Central memory CD8-positive, alpha-beta T cell (primary cell): ENCODE measurements around the gene ALG1.
A peak's percentile ranks its signal among the peaks of the same experiment; 100 is the strongest.
"Not testable (repeated sequence)": the region's sequence is repeated elsewhere in the genome, so short reads cannot be mapped to it uniquely, and the experiment has no call there.

Experiments used
- ATAC-seq: fragments of 150-1000 bp; cut with Tn5 transposase; replicated peaks from 2 replicates; pipeline ENCODE4 v1.10.0; 2022; ENCODE audit warnings: mild to moderate bottlenecking, moderate FRiP score, moderate number of reproducible peaks; ENCODE audit not compliant: poor library complexity, severe bottlenecking; ENCODE audit errors: extremely low read depth
- DNase-seq, 2 donors: peaks; one replicate each; pipeline ENCODE4 v3.0.0; 2021; ENCODE audit warnings: low spot score in 2 of 2
- H3K27ac Mint-ChIP-seq: one replicate; pipeline ENCODE4 v1.8.0; 2022; ENCODE audit warnings: low read depth, mild to moderate bottlenecking, moderate library complexity, mixed read lengths
- H3K27me3 Mint-ChIP-seq: one replicate; pipeline ENCODE4 v1.8.0; 2022; ENCODE audit warnings: mixed read lengths
- H3K36me3 Mint-ChIP-seq: one replicate; pipeline ENCODE4 v1.8.0; 2022; ENCODE audit warnings: mild to moderate bottlenecking, moderate library complexity, mixed read lengths; ENCODE audit not compliant: insufficient read depth
- H3K4me1 Mint-ChIP-seq: one replicate; pipeline ENCODE4 v1.8.0; 2022; ENCODE audit warnings: mixed read lengths
- H3K4me3 Mint-ChIP-seq: one replicate; pipeline ENCODE4 v1.8.0; 2022; ENCODE audit warnings: mild to moderate bottlenecking, moderate library complexity, mixed read lengths
- H3K9me3 Mint-ChIP-seq: one replicate; pipeline ENCODE4 v1.8.0; 2022; ENCODE audit warnings: mixed read lengths

Gene ALG1

DNA sequence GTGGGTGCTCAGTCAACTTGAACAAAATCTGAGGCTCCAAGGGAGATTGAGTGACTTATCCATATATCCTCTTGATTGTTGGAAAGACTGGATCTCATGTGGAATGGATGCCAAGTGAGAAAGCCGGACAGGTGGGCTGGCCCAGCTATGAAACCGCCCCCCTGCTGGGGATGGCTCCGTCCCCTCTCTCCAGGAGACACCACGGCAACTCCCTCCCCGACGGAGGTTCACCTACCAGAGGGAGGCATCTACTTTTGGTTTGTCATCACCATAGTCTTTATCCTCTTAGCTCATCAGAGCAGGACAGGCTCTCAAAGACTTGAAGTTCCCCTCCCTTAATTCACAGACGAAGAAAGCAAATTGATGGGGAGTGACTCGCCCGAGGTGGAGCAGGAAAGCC, 1.8 kb upstream of the ALG1 start:
- ATAC-seq, result no peak
- Mint-ChIP-seq H3K36me3 (peaks cover 13% of the 10 kb centered on the region), H3K27me3 (no peaks in the 10 kb centered on the region), H3K9me3 (no peaks in the 10 kb centered on the region), H3K4me1 (peaks cover 25% of the 10 kb centered on the region), H3K27ac (no peak overlapping the region), H3K4me3 (no peak overlapping the region)
- DNase-seq, result no peak

DNA sequence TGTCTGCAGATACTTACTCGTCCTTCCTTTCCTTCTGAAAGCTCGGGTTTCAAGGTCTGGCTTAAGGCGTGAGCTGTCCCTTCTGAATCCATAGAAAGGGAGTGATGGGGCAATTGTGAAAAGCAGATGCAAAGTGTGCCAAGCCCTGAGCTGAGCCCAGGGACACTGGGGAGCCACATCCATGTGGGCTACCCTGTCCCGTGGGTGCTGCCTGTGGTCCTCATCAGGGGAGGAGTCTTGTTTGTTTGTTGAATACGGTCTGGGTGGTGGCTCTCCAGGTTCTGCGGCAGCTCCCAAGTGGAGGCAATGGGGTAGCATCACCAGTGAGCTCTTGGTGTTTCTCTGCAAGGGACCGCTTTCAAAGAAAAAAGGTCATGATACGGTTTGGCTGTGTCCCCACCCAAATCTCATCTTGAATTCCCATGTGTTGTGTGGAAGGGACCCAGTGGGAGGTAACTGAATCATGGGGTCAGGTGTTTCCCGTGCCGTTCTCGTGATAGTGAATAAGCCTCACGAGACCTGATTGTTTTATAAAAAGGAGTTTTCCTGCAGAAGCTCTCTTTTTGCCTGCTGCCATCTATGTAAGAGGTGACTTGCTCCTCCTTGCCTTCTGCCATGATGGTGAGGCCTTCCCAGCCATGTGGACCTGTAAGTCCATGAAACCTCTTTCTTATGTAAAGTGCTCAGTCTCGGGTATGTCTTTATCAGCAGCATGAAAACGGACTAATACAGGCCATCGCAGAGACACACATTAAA, 1.0 kb upstream of the ALG1 start:
- Mint-ChIP-seq H3K9me3 (no peaks in the 10 kb centered on the region), H3K4me1 (peaks cover 25% of the 10 kb centered on the region), H3K4me3 (peak overlapping the region; percentile 96), H3K36me3 (peaks cover 18% of the 10 kb centered on the region), H3K27me3 (no peaks in the 10 kb centered on the region), H3K27ac (peak overlapping the region; percentile 98)
- ATAC-seq, result no peak
- no peak for DNase-seq

DNA sequence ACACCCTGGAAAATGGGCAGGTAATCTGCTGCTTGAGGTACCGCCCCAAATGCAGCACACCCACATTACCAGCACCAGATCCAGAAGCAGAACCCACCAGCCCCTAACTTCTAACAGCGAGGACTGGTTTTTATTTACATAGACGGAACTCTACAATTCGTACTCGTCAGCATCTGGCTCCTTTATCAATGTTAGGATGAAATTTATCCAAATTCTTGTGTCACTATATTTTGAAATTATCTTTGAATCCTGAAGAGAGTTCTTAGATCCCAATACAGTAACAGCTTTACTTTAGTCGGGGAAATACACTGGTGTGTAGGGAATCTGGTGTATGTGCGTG, 332 bp upstream of the ALG1 start:
- Mint-ChIP-seq H3K9me3 (no peaks in the 10 kb centered on the region), H3K36me3 (peaks cover 20% of the 10 kb centered on the region)

DNA sequence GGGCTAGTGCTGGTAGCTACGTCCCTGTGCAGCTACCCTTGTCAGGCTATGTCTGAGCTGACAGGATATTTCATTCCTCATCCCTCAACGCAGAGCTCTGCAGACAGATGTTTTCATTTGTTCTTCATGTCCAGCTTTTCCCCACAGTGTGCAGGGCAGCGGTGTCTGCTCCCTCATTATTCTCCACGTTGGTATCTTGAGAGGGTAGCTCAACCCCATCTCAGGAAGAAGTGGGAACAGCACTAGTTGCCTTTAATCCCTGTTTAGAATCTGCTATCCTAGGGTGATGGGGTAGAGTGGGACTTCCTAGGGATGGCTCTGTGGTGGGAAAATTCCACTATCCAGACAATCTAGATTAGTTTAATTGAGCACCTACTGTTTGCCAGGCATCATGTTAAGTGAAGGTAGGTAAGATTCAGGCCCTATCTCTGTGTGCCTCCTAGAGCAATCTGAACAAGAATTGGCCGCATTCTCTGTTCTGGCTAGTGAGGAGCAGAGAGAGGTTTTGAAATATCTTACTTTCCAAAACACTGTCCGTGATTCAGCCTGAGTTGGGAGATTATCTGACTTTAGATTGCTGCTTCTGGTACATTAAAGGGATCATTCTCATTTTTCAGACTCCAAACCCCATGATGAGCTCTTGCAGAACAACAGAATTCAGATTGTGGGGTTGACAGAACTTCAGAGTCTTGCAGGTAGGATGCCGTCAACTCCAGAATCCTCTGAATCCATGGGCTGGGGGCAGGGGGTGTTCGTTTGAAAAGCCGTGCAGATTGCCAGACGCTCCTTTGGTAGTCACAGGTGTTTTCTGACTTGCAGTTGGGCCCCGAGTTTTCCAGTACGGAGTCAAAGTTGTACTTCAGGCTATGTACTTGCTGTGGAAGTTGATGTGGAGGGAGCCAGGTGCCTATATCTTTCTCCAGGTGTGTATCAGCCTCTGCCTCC, 963 bp downstream of the ALG1 start:
- H3K4me3 Mint-ChIP-seq, result peak overlapping the region; percentile 96
- ATAC-seq (no peak), DNase-seq (no peak)
- H3K27me3 Mint-ChIP-seq, result no peaks in the 10 kb centered on the region
- H3K4me1 Mint-ChIP-seq, result peaks cover 25% of the 10 kb centered on the region
- no peaks in the 10 kb centered on the region for H3K9me3 Mint-ChIP-seq
- H3K27ac Mint-ChIP-seq, result peak overlapping the region; percentile 98
- peaks cover 22% of the 10 kb centered on the region for H3K36me3 Mint-ChIP-seq

More for the DNA sequence above, 332 bp upstream of the ALG1 start:
- DNase-seq (no peak), ATAC-seq (no peak)
- Mint-ChIP-seq H3K4me3 (peak overlapping the region; percentile 96), H3K27ac (peak overlapping the region; percentile 98), H3K4me1 (peaks cover 25% of the 10 kb centered on the region), H3K27me3 (no peaks in the 10 kb centered on the region)

- no peak for DNase-seq
- ATAC-seq, result no peak
- Mint-ChIP-seq H3K27ac (peak overlapping the region; percentile 98), H3K4me1 (peaks cover 25% of the 10 kb centered on the region), H3K9me3 (no peaks in the 10 kb centered on the region), H3K4me3 (peak overlapping the region; percentile 96), H3K27me3 (no peaks in the 10 kb centered on the region), H3K36me3 (peaks cover 22% of the 10 kb centered on the region)
Observed at GRCh38 chr16:5073279-5073629, 1.6 kb downstream of the ALG1 start.

DNA sequence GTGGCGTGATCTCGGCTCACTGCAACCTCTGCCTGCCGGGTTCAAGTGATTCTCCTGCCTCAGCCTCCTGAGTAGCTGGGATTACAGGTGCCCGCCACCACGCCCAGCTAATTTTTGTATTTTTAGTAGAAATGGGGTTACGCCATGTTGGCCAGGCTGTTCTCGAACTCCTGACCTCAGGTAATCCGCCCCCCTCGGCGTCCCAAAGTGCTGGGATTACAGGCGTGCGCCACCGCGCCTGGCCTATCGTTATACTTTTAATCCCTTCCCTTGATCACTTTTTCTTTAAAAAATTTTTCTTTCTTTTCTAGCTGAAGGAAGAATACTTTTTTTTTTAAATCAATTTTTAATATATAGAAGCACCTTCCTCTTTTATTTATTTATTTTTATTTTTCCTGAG, 2.1 kb downstream of the ALG1 start:
- H3K9me3 Mint-ChIP-seq, H3K27me3 Mint-ChIP-seq, ATAC-seq, H3K27ac Mint-ChIP-seq, H3K4me3 Mint-ChIP-seq, DNase-seq: not testable (repeated sequence)
- peaks cover 22% of the 10 kb centered on the region for H3K36me3 Mint-ChIP-seq
- peaks cover 25% of the 10 kb centered on the region for H3K4me1 Mint-ChIP-seq

- Mint-ChIP-seq H3K4me1 (peaks cover 25% of the 10 kb centered on the region), H3K9me3 (no peaks in the 10 kb centered on the region), H3K36me3 (peaks cover 28% of the 10 kb centered on the region), H3K4me3 (no peak overlapping the region), H3K27ac (no peak overlapping the region), H3K27me3 (no peaks in the 10 kb centered on the region)
- ATAC-seq (no peak), DNase-seq (no peak)
Observed at GRCh38 chr16:5075637-5076036, 4.0 kb downstream of the ALG1 start.

DNA sequence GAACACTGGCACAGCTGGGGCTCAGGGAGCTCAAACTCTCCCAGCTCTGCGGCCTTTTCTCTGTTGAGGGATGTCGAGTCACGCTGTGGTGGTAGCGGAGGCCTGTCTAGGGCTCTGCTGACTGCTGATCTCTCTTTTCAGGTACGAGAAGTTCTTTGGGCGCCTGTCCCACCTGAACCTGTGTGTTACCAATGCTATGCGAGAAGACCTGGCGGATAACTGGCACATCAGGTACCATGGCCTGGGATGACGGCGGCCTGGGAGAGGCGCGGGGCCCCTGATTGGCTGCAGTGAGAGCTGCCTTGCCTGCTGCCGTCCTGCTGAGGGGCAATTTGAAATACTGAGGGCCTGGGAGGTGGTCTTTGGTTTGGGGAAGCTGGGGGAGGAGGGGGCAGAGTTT, 5.7 kb downstream of the ALG1 start:
- Mint-ChIP-seq H3K27me3 (no peaks in the 10 kb centered on the region), H3K4me3 (no peak overlapping the region), H3K9me3 (no peaks in the 10 kb centered on the region), H3K27ac (no peak overlapping the region), H3K36me3 (peaks cover 27% of the 10 kb centered on the region), H3K4me1 (peaks cover 10% of the 10 kb centered on the region)
- DNase-seq (no peak), ATAC-seq (no peak)

DNA sequence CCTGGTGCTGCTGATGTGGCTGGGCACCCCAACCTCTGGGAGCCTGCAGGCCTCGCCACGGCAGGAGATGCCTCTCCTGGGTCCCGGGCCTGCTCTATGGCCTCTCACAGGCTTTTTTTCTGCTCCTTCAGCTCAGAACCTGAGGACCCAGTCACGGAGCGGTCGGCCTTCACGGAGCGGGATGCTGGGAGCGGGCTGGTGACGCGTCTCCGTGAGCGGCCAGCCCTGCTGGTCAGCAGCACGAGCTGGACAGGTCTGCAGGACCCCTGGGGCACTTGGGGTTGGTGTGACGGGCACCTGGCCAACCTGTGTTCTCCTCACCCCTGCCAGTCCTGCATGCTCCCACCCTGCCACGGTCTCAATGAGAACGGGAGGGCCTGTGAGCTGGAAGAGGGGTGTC, 7.0 kb downstream of the ALG1 start:
- H3K9me3 Mint-ChIP-seq, result no peaks in the 10 kb centered on the region
- no peak overlapping the region for H3K4me3 Mint-ChIP-seq
- H3K36me3 Mint-ChIP-seq, result peaks cover 29% of the 10 kb centered on the region
- H3K27me3 Mint-ChIP-seq, result no peaks in the 10 kb centered on the region
- no peak overlapping the region for H3K27ac Mint-ChIP-seq
- DNase-seq (no peak), ATAC-seq (no peak)
- H3K4me1 Mint-ChIP-seq, result no peaks in the 10 kb centered on the region

DNA sequence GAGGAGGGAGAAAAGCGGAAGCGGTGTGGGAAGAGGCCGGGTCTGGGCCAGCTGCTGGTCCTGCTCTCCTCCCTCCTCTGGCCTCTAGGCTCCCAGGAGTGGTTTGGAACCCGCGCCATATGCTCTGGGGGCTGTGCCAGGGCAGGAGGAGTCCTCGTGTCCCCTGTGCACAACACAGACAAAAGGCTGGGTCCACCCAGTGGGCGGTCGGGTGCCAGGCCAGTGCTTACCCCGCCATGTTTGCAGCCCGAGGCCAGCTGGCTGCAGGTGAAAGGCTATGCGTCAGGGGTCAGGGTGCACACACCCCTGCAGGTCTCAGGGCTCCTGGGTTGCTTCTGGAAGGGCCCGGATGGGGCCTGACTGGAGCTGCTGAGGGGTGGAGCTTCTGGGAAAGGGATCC, 8.8 kb downstream of the ALG1 start:
- H3K36me3 Mint-ChIP-seq, result peaks cover 34% of the 10 kb centered on the region
- not testable (repeated sequence) for H3K9me3 Mint-ChIP-seq, H3K4me1 Mint-ChIP-seq, DNase-seq, H3K27ac Mint-ChIP-seq, H3K27me3 Mint-ChIP-seq, H3K4me3 Mint-ChIP-seq, ATAC-seq

- H3K27me3 Mint-ChIP-seq, DNase-seq, H3K27ac Mint-ChIP-seq, H3K9me3 Mint-ChIP-seq, H3K4me3 Mint-ChIP-seq, H3K4me1 Mint-ChIP-seq, ATAC-seq: not testable (repeated sequence)
- H3K36me3 Mint-ChIP-seq, result peaks cover 34% of the 10 kb centered on the region
Observed at GRCh38 chr16:5080996-5081395, 9.4 kb downstream of the ALG1 start.

DNA sequence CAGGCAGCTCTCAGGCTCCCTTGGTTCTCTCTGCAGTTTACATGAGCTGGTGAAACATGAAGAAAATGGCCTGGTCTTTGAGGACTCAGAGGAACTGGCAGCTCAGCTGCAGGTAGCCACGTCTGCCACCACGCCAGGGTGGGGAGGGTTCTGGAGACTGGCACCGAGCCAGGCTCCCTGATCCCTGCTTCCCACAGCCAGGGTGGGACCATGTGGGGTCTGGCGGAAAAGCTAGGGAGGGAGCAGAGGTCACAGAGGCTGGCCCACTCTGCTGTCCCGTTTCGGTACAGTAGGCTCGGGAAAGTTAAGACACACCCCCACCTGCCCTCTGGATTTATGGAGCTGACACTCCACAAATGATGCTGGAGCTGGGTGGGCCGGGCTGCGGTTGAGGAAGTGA, 12.0 kb downstream of the ALG1 start:
- not testable (repeated sequence) for H3K4me1 Mint-ChIP-seq, H3K9me3 Mint-ChIP-seq, H3K4me3 Mint-ChIP-seq, H3K27me3 Mint-ChIP-seq, ATAC-seq, DNase-seq, H3K27ac Mint-ChIP-seq
- H3K36me3 Mint-ChIP-seq, result peaks cover 35% of the 10 kb centered on the region
